HG03060 (cell line): Measurements from ENCODE around the gene ASCC1.

ENCODE experiments used
- ATAC-seq: cut with Tn5 transposase; IDR thresholded peaks from one replicate; pipeline ENCODE4 v1.9.1; 2021; ENCODE audit warnings: low read depth, moderate number of reproducible peaks; ENCODE audit not compliant: unreplicated experiment

Gene ASCC1

DNA sequence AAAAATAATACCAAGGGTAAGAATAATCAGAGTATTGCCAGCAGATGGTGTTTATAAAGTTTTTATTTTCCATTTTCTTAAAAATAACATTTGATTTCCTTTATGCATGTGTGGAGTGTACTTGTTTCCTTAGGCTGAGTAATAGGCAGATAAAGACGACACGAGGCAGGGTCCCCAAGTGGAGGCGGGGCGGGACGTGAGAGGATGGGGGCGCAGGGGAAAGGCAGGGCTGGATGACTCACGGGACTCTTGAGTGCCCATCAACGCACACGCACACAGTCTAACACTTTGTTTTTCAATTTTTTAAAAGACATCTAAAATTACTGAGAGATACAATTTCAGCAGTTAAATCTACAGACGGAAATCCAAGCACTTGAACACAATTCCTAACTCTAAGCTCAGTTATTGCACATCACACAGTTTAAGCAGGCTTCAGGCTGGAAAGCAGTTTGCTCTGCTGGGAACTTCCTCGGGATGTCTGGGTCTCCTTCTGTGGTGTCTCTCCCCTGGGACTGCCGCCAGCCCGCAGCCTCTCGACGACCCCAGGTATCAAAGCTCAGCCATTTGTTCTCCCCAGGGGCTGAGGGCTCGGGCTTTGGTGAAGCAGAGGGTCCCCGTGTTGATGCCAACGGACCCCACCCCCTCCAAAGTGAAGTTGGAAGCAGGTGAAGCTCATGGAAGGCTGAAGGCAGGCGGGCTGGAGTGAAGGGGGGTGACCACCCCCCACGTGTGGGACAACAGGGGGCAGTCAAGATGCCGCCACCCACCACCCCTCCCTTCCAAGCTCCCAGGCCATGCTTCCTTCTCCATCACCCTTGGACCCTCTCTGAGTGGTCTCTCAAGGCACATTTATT, 156.9 kb downstream of the ASCC1 start:
- no peak for ATAC-seq

DNA sequence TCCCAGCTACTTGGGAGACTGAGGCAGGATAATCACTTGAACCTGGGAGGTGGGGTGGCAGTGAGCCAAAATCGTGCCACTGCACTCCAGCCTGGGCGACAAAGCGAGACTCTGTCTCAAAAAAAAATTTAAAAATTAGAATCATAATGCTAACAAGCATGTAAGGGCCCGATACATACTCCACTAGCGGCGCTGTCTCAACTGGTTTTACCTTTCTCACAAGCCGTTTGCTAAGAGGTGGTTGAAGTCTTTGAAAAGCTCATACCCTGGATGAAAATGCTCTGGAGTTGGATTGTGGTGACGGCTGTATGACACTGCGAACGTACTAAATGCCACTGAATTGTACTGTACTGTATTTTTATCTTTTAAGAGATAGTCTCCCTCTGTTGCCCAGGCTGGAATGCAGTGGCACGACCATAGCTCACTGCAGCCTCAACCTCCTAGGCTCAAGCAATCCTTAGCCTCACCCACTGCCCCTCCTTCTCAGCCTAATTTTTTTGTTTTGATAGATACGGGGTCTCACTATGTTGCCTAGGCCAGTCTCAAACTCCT, 157.7 kb downstream of the ASCC1 start:
- ATAC-seq, result no peak

DNA sequence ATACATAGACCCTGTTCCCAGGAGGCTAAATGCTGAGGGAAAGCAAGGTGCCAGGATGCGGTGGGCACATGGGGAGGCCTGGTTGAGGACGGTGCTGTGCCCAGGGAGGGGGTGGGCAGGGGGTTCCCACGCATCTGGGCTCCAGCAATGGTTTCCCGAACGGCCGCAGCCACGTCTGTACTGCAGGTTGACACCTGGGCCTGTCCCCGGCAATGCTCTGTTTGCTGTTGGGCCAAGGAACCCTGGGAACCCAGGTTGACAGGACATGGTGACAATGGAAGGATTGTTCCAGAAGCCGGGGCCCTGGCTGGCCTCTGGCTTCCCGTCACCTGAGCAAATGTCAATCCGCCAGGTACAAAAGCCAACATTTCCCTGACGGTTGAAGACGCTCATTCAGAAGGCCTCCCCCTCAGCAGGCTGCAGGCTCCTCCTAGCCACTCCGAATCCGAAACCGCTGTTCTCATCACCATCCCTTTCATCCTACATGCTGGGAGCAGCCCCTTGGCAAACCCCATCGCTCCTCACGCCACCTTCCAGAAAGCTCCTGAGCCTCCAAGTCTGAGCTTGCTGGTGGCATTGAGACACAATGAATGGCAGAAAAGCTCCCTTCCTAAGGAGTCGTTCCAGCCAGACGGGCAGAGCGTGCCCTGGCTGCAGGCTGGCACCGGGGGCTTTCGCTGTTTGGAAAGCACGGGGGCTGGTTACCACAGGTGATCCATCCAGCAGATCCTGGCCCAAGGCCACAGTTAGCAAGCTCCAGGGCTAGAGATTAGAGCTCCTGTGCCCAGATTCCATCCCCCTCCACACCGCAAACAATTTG, 158.9 kb downstream of the ASCC1 start:
- no peak for ATAC-seq

DNA sequence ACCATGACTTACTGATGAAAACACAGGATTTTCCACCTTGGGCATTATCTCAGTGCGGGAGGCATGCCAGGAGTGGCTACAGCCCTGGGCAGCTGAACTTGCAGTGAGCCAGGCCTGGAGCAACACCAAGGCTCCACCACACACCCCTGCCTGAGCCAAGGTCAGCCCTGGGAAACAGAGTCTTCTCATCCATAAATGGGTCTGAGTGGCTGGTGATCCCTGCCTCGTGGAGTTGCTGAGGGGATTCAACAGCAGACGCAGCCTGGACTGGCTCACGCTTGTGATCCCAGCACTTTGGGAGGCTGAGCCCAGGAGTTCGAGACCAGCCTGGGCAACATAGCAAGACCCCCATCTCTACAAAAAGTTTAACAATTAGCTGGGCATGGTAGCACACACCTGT, 160.0 kb downstream of the ASCC1 start:
- ATAC-seq, result no peak

DNA sequence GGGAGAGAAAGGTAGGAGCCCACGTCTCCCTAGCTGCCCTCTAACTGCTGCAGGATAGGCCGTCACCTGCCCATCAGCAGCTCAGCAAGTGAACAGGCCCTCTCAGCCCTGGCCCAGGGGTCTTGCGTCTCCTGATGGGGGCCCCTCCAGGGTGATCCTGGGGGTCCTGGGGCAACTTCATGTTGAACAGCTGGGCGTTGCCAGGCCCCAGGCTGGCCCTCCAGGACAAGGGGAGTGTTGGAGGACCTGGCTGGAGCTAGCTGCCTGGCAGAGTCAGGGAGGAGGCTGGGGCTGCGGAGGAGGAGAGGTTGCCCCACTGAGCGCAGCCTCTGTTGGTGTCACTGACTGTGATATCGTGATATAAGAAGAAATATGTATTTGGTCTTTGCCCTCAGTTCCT, 162.4 kb downstream of the ASCC1 start:
- no peak for ATAC-seq

DNA sequence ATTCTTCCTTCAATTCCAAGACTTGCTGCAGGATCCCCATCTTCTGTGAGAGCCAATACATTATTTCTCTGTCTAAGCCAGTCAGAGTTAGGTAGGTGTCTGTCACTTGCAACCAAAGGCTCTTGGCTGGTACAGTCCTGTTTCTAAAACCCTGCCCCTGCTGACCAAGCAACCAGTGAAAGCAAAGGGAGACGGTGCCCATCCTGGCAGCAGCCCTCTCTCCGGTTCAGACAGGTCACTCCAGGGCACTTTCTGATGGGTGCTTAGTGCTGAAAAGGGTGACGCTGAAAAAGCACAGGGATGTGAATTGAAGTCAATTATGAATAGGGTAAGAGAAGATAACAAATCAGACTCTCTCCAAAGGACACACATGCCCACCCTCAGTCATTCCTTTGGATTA, 165.2 kb downstream of the ASCC1 start:
- no peak for ATAC-seq

DNA sequence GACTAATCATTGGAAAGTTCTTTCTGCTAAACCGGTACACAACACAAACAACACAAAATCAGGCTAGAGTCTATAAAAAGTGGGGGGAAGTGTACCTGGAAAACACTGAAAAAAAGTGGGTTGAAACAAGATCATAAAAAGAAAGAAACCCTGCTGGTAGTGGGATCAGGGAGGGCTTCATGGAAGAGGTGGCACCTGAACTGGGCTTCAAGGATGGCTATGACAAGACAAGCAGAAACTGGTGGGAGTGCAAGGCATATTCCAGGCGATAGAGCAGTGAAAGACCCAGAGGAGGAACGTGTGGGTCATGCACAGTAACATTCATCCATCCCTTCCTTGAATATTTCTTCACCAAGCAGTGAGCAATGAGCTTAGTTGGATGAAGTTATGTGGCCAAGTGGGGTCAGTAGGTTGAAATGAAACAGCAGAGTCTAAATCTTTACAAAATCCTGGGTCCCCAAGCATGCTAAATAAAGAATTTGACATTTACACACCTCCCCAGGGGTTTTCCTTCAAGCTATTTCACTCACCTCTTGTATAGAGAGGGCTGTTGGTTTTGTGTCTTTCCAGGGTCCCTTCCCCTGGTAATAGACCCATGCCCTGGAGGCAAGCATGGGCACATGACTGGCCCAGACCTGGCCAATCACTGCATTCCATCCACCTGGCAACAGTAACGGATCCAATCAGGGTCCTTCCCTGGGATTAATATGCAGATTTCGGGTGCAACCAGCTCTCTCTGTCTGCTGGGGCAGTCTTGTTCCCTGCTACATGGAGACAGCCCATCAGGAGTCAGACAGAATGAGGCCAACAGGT, 165.9 kb downstream of the ASCC1 start:
- no peak for ATAC-seq

DNA sequence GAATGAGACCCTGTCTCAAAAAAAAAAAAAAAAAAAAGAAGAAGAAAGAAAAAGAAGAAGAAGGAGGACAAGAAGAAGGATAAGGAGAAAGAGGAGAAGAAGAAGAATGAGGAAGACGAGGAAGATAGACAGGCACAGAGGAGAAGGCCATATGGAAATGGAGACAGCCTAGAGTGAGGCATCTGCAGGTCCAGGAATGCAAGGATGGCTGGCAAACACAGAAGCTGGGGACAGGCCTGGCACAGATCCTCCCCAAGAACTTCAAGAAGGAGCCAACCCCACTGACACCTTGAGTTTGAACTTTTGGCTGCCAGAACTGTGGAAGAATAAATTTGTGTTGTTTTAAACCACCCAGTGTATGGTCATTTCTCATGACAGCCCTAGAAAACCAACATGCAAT, 166.6 kb downstream of the ASCC1 start:
- ATAC-seq, result no peak

DNA sequence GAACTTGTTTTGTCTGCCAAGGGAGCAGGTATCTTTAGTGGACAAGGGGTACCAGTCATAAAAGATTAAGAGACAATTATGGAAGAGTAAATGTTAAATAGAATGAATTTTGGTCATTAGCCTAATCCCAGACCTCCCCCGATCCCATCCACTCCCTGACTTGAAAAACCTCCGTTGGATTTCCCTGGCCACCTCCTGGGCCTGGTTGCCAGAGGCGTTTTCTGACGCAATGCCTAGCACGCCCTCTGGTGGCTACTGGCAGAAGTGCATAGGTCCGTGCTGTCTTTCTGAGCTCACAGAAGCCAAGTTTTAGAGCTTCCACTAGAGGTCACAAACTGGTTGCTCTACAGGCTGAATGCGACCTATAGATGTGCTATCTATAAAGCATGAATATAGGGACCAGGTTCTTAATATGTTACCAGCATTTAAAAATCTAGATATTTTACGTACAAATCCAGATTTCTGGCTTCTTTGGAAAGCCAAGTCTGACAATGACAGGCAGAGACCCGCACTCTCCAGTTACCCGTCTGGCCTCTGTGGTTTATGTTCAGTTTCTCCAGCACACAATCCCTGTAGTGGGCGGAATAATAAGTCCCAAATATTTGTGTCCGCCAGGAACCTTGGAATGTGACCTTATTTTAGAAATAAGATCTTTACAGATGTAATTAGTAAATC, 167.5 kb downstream of the ASCC1 start:
- no peak for ATAC-seq
